LHCN-M2 (cell line): ENCODE measurements around the gene RBM47. TPM values are rescaled to one million over a fixed set of nuclear protein-coding genes. Genes with fewer than 3 reads are reported as not detected.

Experiments
- DNase-seq: peaks from one replicate; pipeline ENCODE4 v3.0.0-alpha.2; 2012; ENCODE audit warnings: low read depth
- total RNA-seq: library from RNA; depleted of rRNA; stranded (reverse); fragments of >200 nt; gene quantifications from 2 replicates; pipeline ENCODE4 v1.2.3, GENCODE V29; 2014

The RBM47 gene
- total RNA-seq, 1 experiment from 2014 or later = 0.17 TPM

DNA sequence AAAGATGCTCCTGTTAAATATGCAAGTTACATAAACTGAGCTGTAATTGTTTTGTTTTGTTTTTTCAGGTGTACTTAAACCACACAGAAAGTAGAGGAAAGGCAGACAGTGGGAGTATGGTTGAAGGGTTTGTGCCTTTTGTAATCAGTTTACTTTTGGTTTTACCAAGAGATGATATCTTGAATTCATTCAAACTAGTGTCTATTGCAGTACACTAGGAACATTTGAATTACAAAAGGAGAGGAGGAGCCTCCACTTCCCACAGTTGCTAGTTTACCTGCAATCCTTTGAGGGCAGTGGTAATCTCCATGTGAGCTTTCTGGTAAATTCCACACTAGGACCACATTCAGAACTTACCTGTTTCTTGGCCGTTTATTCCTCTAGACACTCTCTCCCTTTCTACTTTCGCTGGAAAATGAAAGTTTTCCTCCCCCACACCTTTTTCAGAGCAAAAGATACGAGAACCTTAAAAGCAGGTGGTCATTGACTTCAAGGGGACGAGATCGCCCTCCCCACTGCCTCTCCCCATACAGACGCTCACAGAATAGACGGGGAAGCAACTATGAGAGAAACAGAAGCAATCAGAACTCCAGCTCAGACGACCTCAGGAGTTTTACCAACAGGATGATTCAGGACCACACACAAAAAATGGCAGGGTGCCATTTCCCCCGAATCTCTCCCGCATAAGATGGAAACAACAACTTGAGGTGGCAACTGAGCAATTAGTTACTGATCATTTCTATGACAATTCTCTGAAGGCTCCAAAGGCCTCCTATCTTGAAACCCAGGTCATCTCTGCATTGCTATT lies 3.3 kb downstream of the RBM47 start:
- no peak for DNase-seq

DNA sequence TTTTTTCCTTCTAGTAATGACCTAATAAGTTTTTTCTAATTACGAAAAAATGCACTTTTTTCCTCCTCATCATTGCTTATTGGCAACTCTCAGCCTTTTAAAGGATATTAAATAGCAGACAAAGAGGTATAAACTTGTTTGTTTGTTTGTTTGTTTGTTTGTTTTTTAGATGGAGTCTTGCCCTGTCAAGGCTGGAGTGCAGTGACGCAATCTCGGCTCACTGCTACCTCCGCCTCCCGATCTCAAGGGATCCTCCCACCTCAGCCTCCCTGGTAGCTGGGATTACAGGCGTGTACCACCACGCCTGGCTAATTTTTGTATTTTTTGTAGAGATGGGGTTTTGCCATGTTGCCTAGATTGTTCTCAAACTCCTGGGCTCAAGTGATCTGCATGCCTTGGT lies 6.0 kb downstream of the RBM47 start:
- no peak for DNase-seq

DNA sequence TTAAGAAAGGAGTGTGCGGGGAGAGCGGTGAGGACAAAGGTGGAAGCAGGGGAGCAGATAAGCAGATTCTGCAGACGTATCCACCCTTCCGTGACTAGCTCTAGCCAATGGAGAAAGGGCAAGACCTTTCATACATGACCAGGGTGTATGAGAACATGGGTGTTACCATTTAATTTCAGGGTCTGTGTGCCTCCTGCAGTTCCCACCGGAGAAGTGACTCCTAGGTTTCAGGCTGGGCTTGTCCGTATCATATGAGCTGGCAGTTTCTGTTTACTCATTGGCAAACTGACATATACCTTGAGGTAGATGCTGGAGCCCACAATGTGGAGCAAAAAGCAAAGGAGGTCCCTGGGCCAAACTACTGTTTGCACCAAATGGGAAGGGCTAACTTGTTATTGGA lies 6.8 kb downstream of the RBM47 start:
- DNase-seq = no peak

DNA sequence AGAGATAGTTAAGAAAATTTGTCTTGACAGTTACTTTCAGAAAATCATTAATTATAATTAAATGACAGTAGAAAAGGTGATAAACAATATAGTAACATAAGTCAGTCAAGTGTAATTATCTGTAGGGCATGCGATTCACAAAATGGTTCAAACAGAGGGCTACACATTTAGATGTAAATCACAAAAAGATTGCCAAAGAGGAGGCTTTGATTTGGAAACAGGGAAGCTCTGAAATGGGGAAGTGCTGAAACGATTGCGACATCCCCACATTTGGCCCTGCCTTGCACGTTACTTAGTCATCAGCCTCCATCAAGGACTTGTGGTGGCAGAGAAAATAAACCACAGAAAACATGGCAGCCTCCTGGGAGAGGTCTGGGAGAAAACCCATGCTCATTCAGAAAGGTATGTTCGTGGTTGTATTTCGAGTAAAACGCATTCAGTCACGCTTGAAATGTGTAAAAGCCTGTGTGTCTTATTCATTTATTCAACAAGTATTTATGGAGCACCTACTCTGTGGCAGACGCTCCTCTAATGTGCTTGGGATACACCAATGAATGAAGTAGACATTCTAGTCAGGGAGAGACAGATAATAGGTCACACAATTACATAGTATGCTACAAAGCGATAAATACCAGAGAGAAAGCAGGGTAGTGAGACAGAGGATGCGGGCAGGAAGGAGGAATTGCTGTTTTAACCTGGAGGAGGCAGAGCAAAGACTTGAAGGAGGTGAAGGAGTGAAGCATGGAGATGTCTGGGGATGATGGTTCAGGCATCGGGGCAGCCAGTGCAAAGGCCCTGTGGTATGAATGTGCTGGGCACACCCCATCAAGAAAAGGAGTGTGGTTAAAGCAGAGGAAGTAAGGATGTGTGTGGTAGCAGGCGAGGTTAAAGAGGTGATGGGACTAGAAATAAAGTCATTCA lies 7.8 kb downstream of the RBM47 start:
- DNase-seq = peak; percentile 94

DNA sequence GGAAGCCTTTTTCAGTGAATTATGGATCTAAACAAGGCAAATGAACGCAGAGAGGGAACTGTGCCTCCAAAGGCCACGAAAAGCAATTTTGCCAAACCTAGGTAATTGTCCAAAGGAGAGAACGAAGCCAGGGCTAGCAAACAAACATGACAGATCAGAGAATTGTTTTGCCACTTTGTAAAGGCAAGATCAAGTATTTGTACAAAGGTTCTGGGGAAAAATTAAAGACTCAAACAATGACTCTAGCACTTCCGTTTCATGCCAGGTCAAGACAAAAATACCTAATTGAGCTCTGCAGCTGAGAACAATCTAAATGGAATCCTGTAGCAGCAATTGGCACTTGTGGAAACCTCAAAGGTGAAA lies 8.5 kb downstream of the RBM47 start:
- no peak for DNase-seq

DNA sequence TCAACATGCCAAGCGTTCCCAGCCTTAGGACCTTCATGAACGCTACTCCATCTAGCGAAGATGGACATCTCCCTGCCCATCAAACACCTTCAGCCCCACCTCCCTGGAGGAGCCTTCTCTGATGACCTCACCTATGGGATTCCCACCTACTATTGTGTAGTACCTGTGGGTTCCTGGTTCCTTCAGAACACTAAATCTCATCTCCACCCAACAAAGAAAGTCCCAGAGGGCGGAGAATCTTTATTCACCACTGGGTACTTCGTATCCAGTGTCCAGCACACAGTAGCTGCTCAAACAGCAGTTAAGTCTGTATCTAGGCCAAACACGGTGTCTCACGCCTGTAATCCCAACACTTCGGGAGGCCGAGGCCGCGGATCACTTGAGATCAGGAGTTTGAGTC lies 10.1 kb downstream of the RBM47 start:
- no peak for DNase-seq

DNA sequence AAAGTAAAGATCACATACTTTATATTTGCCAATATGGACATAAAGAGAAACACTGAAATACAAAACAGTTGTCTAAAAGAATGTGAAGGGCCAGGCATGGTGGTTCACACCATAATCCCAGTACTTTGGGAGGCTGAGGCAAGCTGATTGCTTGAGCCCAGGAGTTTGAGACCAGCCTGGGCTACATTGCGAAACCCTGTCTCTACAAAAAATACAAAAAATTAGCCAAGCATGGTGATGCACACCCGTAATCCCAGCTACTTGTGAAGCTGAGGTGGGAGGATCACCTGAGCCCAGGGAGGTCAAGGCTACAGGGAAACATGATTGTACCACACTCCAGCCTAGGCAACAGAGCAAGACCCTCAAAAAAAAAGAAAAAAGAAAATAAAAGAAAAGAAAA lies 11.8 kb downstream of the RBM47 start:
- no peak for DNase-seq

DNA sequence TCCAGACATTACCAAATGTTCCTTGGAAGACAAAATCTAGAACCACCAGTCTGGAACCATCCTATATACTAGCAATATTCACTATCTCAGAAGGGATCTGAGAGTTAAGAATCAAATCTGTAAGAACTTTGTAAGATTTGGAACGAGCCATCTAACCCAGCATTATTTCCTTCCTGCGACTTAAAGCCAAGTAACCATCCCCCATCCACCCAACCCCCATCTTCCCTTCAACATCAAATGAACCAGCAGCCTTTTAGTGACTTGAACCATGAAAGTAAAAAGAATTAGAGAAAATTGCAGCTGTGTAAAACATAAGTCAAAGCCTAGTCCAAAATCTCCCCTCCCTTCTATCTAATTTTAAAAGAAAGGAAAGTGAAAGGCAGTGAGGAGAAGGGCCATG lies 15.6 kb downstream of the RBM47 start:
- no peak for DNase-seq

DNA sequence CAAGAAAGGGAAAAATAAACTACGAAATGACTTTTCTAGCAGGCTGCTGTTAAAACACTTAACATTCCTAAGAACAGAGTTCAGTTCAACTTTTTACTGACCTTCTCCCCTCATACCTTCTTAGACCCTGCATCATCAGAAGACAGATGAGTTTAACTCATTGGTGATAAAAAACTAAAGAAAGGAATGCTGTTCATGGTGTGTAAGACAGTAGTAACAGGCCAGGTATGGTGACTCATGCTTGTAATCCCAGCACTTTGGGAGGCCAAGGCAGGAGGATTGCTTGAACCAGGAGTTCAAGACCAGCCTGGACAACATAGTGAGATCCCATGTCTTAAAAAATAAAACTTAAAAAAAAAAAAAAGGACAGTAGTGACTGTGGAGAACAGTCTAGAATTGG lies 16.2 kb downstream of the RBM47 start:
- DNase-seq = no peak

DNA sequence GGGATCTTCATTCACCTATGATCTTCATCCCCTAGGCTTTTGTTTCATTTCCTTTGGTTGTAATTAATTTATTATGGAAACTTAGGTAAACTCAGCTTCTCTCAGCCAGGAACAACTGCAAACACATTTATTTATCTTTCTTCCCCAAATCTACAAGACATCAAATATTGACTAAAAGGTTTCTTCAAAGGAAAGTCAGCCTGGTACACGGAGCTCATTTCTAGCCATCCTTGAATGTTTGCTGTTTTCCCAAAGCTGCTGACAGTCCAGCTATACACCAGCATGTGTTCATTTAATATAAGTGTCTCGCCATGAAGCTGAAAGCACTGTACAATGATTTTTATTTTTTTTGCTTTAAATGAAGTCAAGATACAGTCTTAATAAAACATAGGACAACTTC lies 16.8 kb downstream of the RBM47 start:
- DNase-seq = no peak

DNA sequence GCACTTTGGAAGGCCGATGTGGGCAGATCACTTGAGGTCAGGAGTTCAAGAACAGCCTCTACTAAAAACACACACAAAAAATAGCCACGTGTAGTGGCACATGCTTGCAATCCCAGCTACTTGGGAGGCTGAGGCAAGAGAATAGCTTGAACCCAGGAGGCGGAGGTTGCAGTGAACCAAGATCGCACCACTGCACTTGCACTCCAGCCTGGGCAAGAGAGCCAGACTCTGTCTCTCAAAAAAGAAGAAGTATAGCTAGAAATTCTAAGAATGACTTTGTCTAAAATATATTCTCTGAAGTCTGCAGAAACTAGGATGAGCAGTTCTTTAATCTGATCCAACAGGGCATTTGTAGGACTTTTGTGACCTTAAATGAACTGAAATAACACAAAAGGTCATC lies 17.4 kb downstream of the RBM47 start:
- DNase-seq = no peak

DNA sequence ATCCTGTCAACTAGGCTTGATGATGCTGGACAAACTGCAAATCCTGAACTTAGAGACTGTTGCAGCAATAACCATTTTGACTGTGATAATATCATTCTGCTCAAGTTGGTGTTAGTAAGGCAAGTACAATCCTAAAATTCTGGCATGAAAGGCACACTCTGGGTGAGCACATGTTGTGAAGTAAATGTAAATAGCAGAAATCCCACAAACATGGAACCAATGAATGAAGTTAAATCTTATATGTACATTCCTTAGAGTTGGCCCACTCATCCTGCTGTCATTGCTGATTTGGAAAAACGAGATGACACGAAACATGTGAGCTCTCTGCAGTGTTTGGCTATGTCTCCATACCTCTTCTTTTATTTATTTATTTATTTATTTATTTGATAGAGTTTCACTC lies 21.0 kb downstream of the RBM47 start:
- DNase-seq = no peak

DNA sequence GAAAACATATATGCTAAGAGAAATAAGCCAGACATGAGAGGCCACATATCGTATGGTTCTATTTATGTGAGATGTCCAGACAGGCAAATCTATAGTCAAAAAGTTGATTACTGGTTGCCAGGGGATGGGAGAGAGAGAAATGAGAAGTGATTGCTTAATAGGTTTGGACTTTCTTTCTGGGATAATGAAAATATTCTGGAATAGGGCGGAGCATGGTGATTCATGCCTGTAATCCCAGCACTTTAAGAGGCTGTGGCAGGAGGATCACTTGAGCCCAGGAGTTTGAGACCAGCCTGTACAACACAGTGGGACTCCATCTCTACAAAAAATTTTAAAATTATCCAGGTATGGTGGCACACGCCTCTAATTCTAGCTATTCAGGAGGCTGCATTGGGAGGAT lies 22.4 kb downstream of the RBM47 start:
- DNase-seq = no peak

DNA sequence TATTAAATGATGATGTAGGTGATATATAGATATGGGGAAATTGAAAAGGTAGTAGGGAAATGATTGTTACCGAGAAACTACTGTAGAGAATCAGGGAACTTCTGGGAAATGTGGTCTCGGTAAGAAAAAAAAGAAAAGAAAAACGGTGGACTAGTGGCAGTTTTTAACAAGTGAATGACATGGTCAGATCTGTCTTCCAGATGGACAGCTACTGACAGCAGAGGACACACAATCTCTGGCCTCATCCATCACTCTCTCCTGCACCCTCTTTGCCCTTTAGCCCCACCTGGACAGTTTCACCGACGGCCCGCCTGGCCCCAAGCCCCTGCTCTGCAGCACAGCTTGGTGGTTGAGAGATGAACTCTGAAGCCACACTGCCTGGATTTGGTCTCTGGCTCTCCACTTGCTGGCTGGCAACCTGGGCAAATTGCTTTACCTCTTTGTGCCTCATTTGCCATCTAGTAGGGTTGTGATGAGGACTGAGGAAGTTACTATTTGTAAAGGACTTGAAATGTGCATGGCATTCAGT lies 23.4 kb downstream of the RBM47 start:
- DNase-seq = no peak

DNA sequence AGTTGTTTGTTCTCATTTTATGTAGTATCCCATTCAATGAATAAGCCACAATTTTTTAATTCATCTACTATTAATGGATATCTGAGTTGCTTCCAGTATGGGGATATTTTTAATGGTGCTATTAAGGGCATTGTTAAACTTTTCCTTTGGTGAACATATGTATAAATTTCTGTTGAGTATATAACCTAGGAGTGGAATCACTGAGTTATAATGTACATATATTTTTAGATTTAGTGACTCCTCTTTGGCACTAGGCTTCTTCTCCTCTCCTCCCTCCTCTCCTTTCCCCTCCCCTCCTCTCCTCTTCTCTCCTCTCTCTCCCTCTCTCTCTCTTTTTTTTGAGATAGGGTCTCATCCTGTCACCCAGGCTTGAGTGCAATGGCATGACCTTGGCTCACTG lies 26.4 kb downstream of the RBM47 start:
- no peak for DNase-seq

DNA sequence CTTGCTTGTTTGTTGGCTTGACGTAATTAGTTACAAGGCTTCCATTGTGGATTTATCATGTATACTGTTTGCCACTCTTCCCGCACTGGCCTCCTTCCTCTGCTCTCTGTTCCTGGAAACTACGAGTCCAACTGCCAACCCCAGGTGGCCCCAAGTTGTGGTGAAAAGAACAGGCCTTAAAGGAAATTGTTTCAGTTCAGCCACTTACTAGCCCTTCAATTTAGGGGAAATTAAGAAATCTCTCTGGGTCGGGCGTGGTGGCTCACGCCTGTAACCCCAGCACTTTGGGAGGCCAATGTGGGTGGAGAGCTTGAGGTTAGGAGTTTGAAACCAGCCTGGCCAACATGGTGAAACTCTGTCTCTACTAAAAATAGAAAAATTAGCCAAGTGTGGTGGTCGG lies 28.0 kb downstream of the RBM47 start:
- DNase-seq = no peak

DNA sequence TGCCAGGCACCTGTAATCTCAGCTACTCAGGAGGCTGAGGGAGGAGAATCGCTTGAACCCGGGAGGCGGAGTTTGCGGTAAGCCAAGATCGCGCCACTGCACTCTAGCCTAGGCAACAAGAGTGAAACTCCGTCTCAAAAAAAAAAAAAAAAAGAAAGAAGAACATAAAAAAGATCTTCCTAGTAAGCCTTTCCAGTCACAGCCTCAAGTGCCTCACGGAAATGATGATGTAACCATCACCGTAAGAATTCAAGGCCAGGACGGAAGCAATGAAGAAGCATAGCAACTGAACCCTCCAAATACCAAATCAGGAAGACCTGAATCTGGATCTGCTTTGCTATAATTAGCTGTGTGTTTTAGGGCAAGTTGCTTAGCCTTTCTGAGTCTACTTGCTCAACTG lies 28.8 kb downstream of the RBM47 start:
- no peak for DNase-seq

DNA sequence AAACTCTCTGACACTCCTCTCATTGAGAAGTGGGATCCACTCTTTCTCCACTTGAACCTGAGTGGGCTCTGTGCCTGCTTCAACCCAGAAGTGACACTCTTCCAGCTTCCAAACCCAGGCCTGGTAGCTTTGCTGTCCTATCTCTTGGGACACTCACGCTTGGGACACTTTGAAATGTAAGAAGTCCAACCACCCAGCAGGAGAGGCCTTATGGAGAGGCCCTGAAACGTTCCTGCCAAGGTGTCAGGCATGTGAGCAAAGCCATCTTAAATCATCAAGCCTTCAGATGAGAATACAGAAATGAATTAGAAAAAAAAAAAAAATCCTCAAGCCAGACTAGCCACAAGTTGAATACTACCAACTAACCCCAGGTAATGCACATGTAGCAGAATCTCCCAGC lies 30.2 kb downstream of the RBM47 start:
- DNase-seq = no peak

DNA sequence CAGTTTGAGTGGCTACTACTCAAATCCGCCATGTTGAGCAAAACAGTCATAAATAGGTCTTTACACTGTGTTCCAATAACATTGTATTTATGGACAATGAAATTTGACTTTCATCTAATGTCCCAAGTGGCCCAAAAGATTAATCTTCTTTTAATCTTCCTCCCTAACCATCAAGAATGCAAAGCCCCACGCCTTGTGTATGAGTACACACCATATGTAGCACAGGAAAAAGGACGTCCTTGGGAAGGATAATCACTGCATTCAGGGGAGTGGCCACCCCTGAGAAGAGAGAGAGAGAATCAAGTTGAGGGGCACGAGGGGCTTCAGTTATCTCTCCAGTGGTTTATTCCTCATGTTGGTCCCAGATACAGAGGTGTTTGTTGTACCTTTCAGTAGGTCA lies 33.1 kb downstream of the RBM47 start:
- DNase-seq = no peak

DNA sequence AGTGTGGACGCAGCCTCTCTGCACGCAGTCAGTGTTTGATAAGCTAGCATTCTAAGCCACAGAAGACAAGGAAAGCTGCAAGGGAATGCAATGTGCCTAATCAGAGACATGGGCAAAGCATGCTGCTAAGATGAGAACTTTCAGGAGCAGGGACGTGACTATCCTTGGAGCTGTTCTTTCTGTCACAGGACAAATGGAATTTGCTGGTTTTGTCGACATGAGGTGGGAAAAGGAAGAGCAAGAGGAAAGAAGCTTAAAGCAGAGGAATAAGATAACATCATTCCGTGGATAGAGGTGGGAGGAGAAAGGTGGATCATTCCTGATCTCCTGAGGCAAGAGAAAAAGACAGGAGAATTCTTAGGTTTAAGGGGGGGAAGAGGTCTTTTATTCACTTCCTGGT lies 33.7 kb downstream of the RBM47 start:
- DNase-seq = no peak

DNA sequence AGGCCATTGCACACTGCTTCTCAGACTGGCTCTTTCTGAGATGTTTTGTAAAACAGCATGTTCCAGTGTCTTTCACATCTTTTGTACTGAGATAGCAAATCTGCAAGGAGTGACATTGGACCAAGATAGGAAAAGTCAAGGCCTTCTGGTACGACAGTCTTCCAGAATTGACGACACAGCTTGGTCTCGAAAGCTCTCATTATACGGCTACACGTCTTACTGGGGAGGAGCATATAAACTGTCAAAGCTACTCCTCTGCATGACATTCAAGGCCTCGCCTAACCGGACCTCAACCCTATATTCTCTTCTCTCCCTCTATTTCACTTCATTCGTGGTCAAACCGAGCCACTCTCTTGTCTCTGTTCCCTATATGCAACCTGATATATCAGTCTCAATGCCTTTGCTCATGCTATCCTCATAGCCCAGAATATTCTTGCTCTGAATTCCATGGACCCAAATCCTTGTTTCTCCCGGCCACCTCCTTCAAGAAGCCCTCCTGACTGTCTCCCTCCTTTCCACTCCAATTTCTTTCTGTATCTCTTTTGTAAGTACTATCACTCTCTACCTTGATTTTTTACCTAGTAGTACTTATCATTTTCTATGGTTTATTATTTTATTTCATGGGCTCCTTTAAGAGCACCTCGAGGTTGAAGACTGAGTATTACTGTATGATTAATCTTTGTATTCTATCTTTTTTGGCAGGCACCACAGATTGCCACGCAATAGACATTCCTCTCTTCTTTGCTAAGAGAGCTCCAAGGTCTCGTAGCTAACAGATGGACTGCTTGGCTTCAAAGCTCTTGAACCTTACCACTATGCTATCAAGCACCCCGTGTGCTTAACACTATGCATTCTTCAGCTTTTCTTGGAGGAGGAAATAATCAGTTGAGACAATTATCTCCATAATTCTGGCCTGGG lies 35.1 kb downstream of the RBM47 start:
- DNase-seq = peak; percentile 19

DNA sequence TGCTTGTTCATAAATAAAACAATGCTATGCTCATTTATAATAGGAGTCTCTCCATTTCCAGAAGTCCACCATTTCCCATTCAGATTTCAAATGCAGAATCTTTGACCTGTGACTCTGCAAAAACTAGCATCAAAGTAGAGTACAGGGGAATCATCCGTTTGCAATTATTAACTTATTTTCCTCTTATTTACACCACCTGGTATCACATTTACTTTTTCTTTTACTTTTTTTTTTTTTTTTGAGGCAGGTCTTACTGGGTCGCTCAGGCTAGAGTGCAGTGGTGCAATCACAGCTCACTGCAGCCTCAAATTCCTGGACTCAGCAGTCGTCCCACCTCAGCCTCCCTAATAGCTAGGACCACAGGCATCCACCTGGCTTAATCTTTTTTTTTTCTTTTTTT lies 37.6 kb downstream of the RBM47 start:
- DNase-seq = no peak
